GM19240 (cell line): ENCODE data around the gene IFT172.

Experiments
- DNase-seq: peaks from one replicate; pipeline ENCODE4 v3.0.0; 2011; ENCODE audit warnings: low spot score; ENCODE audit not compliant: insufficient read length

The IFT172 gene

GRCh38 chr2:27494944-27495554 is 5.5 kb upstream of the IFT172 start, which contains the start of gene FNDC4:
TSS of gene FNDC4 (minus strand) at chr2:27495200. CDS start at chr2:27494679, 521 bp downstream.
- DNase-seq, result no peak

GRCh38 chr2:27494284-27494943 is 4.9 kb upstream of the IFT172 start:
- DNase-seq, result no peak

- no peak for DNase-seq
These were observed 4.4 kb upstream of the IFT172 start for GRCh38 chr2:27493948-27494283.

- no peak for DNase-seq
These were observed 3.0 kb upstream of the IFT172 start for GRCh38 chr2:27492557-27492956.

GRCh38 chr2:27489118-27489497 is 435 bp downstream of the IFT172 start:
- no peak for DNase-seq

GRCh38 chr2:27485496-27485895 is 4.0 kb downstream of the IFT172 start:
- no peak for DNase-seq

- DNase-seq, result no peak
These were observed 17.6 kb downstream of the IFT172 start for GRCh38 chr2:27471961-27472360.

- DNase-seq, result no peak
These were observed 25.1 kb downstream of the IFT172 start for GRCh38 chr2:27464443-27464842.

GRCh38 chr2:27461118-27461517 is 28.4 kb downstream of the IFT172 start:
- no peak for DNase-seq

GRCh38 chr2:27453968-27454367 is 35.6 kb downstream of the IFT172 start:
- DNase-seq, result no peak

GRCh38 chr2:27451095-27451494 is 38.4 kb downstream of the IFT172 start:
- no peak for DNase-seq

GRCh38 chr2:27448381-27448780 is 41.2 kb downstream of the IFT172 start:
- DNase-seq, result no peak

GRCh38 chr2:27446057-27446456 is 43.5 kb downstream of the IFT172 start:
- no peak for DNase-seq

GRCh38 chr2:27445615-27446014 is 43.9 kb downstream of the IFT172 start:
- no peak for DNase-seq

GRCh38 chr2:27445155-27445554 is 44.4 kb downstream of the IFT172 start:
- no peak for DNase-seq

- DNase-seq, result no peak
These were observed 46.6 kb downstream of the IFT172 start for GRCh38 chr2:27442920-27443282.

- no peak for DNase-seq
These were observed 47.3 kb downstream of the IFT172 start, which contains the start of gene KRTCAP3 for GRCh38 chr2:27441958-27442919. TSS of gene KRTCAP3 (plus strand) at chr2:27442381. CDS start at chr2:27442413, 32 bp downstream.

GRCh38 chr2:27441226-27441926 is 48.2 kb downstream of the IFT172 start:
- no peak for DNase-seq

GRCh38 chr2:27435628-27436027 is 53.9 kb downstream of the IFT172 start:
- DNase-seq, result no peak

GRCh38 chr2:27431395-27431794 is 58.1 kb downstream of the IFT172 start:
- no peak for DNase-seq

GRCh38 chr2:27428978-27429541 is 60.5 kb downstream of the IFT172 start:
- peak; percentile 73 for DNase-seq
